ENCODE results near the gene HS6ST2. TPM values are rescaled to one million over a fixed set of nuclear protein-coding genes. Genes with fewer than 3 reads are reported as not detected.

HS6ST2 gene
- total and polyA plus RNA-seq, 9 donors = 27.8 to 52.3 (median 38.8) TPM

DNA sequence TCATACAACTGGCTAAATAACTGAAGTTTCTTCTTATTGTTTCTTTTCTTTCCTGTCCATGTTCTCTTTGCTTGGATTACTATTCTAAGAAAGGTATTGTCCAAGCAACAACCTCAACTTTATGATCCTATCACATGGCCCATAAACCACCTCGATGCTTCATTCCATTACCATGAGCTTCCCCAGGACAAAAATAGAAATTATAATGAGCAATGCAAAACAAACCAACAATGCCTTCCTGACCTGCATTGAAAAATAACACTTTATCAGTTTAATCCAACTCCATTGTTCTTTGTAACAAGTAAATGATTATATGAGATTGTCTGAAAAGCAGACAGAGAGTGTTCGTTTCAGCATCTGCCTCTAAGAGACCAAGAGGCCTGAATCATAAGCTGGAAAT lies 148.8 kb downstream of the HS6ST2 start:
- H3K4me3 ChIP-seq (ENCODE audit: low read length) = no peak overlapping the region
- no peak overlapping the region for H3K27ac ChIP-seq (ENCODE audit: low read length)
- peaks cover 10% of the 10 kb centered on the region for H3K27me3 ChIP-seq (ENCODE audit: control insufficient read depth, insufficient read depth, low read length)
- no peaks in the 10 kb centered on the region for H3K36me3 ChIP-seq (ENCODE audit: control insufficient read depth, insufficient read depth, low read length)
- 67% methylated on average over 1 of the region's 2 CpGs for WGBS (ENCODE audit: insufficient coverage)
- H3K4me1 ChIP-seq (ENCODE audit: control insufficient read depth, insufficient read depth, low read length) = no peaks in the 10 kb centered on the region
- no peak for DNase-seq
- H3K9me3 ChIP-seq (replicated peaks; ENCODE audit: control insufficient read depth, low read depth, low read length) = no peaks in the 10 kb centered on the region

DNA sequence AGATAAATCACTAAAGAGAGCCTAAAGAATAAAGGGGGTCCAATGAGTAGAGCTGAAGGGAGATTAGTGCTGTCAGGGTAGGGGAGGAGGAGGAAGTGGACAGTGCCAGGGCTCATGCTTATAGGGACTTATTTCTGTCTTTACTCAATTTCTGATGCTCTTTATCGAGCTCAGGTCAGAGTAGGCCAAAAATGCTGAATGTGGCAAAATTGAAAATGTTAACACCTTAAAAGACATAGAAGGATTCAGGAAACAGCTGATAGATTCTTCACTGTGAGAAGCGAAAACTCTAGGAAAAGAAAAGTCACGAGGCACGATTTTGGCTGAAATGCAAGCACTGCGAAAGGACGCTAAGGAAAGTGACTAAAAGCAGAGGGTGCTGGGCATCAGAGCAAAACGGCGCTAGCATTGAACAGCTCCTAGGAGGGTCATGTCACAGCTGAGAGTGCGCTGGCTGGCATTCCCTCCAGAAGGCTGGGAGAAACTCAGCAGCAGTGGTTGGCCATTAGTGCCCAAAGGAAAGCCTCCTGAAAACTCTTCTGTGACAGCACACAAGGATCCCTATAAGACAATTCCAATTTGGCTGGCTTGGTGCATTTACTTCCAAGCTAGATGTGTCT lies 150.9 kb downstream of the HS6ST2 start:
- 74% methylated on average over 9 of the region's 9 CpGs for WGBS (ENCODE audit: insufficient coverage)
- DNase-seq = no peak
- Histone ChIP-seq H3K27ac (ENCODE audit: low read length) (no peak overlapping the region), H3K4me3 (ENCODE audit: low read length) (no peak overlapping the region), H3K4me1 (ENCODE audit: control insufficient read depth, insufficient read depth, low read length) (no peaks in the 10 kb centered on the region), H3K27me3 (ENCODE audit: control insufficient read depth, insufficient read depth, low read length) (peaks cover 17% of the 10 kb centered on the region), H3K36me3 (ENCODE audit: control insufficient read depth, insufficient read depth, low read length) (no peaks in the 10 kb centered on the region), H3K9me3 (replicated peaks; ENCODE audit: control insufficient read depth, low read depth, low read length) (no peaks in the 10 kb centered on the region)

DNA sequence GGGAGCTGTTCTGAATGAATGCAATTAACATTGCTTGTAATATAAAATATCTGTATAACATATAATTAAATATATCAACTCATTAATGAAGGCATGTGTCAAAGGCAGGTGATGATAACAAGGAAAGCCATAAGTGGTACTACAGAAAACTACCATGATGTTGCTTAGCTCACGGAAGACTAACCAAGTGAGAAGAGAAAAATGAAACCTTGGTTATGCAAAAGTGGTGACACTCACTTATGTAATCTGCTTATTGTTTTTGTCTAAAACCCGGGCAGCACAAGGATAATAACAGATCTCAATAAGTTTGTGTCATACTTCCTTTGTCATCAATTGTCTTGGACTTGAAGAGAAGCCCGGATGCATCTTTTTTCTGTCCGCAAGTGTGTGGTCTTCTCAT lies 156.4 kb downstream of the HS6ST2 start:
- no CpG with 5 or more reads among the region's 4 CpGs for WGBS (ENCODE audit: insufficient coverage)
- no peak for DNase-seq
- H3K27ac ChIP-seq (ENCODE audit: low read length) = no peak overlapping the region

DNA sequence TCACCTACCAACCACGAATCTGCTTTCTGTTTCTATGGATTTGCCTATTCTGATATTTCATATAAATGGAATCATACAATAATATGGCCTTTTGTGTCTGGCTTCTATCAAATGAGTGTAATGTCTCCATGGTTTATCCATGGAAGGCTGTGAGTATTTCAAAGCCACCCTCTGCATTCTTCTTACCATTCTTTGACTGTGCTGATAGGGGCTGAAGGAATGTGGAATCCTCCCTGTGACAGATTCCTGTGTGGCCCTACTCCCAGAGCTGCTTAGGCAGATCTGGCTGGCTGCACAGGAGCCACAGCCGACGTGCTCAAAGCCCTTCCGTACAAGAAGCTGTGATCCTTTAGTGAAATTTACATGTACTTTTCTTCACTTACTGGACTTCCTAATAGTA lies 163.2 kb downstream of the HS6ST2 start:
- DNase-seq = no peak
- H3K4me1 ChIP-seq (ENCODE audit: control insufficient read depth, insufficient read depth, low read length) = no peaks in the 10 kb centered on the region
- no peak overlapping the region for H3K27ac ChIP-seq (ENCODE audit: low read length)
- H3K27me3 ChIP-seq (ENCODE audit: control insufficient read depth, insufficient read depth, low read length) = peaks cover 16% of the 10 kb centered on the region
- WGBS (ENCODE audit: insufficient coverage) = no CpG with 5 or more reads among the region's 4 CpGs
- H3K9me3 ChIP-seq (replicated peaks; ENCODE audit: control insufficient read depth, low read depth, low read length) = no peaks in the 10 kb centered on the region
- no peak overlapping the region for H3K4me3 ChIP-seq (ENCODE audit: low read length)
- H3K36me3 ChIP-seq (ENCODE audit: control insufficient read depth, insufficient read depth, low read length) = no peaks in the 10 kb centered on the region

More for the DNA sequence above, 156.4 kb downstream of the HS6ST2 start:
- H3K36me3 ChIP-seq (ENCODE audit: control insufficient read depth, insufficient read depth, low read length) = no peaks in the 10 kb centered on the region
- no peaks in the 10 kb centered on the region for H3K4me1 ChIP-seq (ENCODE audit: control insufficient read depth, insufficient read depth, low read length)
- H3K9me3 ChIP-seq (replicated peaks; ENCODE audit: control insufficient read depth, low read depth, low read length) = no peaks in the 10 kb centered on the region
- no peak overlapping the region for H3K4me3 ChIP-seq (ENCODE audit: low read length)
- peaks cover 18% of the 10 kb centered on the region for H3K27me3 ChIP-seq (ENCODE audit: control insufficient read depth, insufficient read depth, low read length)

DNA sequence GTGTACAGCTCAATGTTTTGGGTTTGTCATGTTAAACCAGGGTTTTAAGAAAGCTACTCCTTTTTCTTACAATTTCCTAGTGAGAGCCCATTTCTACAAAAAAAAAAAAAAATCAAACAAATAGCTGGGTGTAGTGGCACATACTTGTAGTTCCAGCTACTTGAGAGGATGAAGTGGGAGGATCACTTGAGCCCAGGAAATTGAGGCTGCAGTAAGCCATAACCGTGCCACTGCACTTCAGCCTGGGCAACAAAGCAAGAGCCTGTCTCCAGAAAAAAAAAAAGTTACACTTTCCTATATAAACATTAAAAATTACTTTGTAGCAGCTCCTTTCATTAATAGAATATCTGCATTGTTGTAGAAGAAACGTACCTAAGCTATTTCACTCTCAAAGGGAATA lies 166.7 kb downstream of the HS6ST2 start:
- no CpG with 5 or more reads among the region's 2 CpGs for WGBS (ENCODE audit: insufficient coverage)

DNA sequence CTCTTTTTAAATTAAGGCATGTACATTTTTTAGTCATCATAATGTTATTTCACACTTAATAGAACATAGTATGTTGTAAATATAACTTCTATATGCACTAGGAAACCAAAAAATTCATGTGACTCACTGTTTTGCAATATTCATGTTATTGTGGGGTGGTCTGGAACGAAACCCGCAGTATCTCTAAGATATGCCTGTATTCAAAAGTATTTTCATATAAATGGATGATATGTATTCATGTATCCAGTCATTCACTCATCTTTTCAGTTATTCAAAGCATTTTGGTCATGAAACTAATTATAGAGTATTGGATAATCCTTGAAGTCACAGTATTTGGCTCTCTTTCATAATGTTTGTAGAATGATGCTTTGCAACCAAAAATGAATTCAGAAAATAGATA lies 168.1 kb downstream of the HS6ST2 start:
- Histone ChIP-seq H3K4me1 (ENCODE audit: control insufficient read depth, insufficient read depth, low read length) (no peaks in the 10 kb centered on the region), H3K27ac (ENCODE audit: low read length) (no peak overlapping the region), H3K4me3 (ENCODE audit: low read length) (no peak overlapping the region), H3K27me3 (ENCODE audit: control insufficient read depth, insufficient read depth, low read length) (peaks cover 9% of the 10 kb centered on the region), H3K9me3 (replicated peaks; ENCODE audit: control insufficient read depth, low read depth, low read length) (no peaks in the 10 kb centered on the region), H3K36me3 (ENCODE audit: control insufficient read depth, insufficient read depth, low read length) (no peaks in the 10 kb centered on the region)
- no CpG with 5 or more reads among the region's 2 CpGs for WGBS (ENCODE audit: insufficient coverage)
- DNase-seq = no peak

More for the DNA sequence above, 166.7 kb downstream of the HS6ST2 start:
- no peak overlapping the region for H3K27ac ChIP-seq (ENCODE audit: low read length)
- no peaks in the 10 kb centered on the region for H3K4me1 ChIP-seq (ENCODE audit: control insufficient read depth, insufficient read depth, low read length)
- H3K36me3 ChIP-seq (ENCODE audit: control insufficient read depth, insufficient read depth, low read length) = no peaks in the 10 kb centered on the region
- peaks cover 12% of the 10 kb centered on the region for H3K27me3 ChIP-seq (ENCODE audit: control insufficient read depth, insufficient read depth, low read length)
- H3K4me3 ChIP-seq (ENCODE audit: low read length) = no peak overlapping the region
- DNase-seq = no peak
- no peaks in the 10 kb centered on the region for H3K9me3 ChIP-seq (replicated peaks; ENCODE audit: control insufficient read depth, low read depth, low read length)

DNA sequence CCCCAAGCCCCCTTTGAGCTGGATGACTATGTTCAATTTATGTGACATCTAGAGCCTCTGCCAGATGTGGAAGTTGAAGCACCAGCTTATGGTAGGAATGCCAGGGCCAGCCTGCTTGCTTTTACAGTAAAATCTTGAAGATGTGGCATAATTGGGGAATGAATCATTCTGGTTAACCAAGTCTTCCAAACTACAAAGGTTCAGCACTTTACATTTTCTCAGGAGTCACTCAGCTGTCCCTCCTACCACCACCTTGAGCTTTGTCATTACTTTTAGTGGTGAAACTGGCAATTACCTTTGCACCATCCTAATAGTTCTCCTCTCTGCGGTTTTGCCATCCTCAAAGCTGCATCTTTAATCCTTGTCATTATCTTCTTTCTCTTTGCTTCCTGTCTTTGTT lies 172.2 kb downstream of the HS6ST2 start:
- no peaks in the 10 kb centered on the region for H3K9me3 ChIP-seq (replicated peaks; ENCODE audit: control insufficient read depth, low read depth, low read length)
- no peak overlapping the region for H3K4me3 ChIP-seq (ENCODE audit: low read length)
- no peak overlapping the region for H3K27ac ChIP-seq (ENCODE audit: low read length)
- peaks cover 8% of the 10 kb centered on the region for H3K4me1 ChIP-seq (ENCODE audit: control insufficient read depth, insufficient read depth, low read length)
- no peaks in the 10 kb centered on the region for H3K36me3 ChIP-seq (ENCODE audit: control insufficient read depth, insufficient read depth, low read length)
- peaks cover 8% of the 10 kb centered on the region for H3K27me3 ChIP-seq (ENCODE audit: control insufficient read depth, insufficient read depth, low read length)
- no peak for DNase-seq
- WGBS (ENCODE audit: insufficient coverage) = 67% methylated on average over 1 of the region's 1 CpG

DNA sequence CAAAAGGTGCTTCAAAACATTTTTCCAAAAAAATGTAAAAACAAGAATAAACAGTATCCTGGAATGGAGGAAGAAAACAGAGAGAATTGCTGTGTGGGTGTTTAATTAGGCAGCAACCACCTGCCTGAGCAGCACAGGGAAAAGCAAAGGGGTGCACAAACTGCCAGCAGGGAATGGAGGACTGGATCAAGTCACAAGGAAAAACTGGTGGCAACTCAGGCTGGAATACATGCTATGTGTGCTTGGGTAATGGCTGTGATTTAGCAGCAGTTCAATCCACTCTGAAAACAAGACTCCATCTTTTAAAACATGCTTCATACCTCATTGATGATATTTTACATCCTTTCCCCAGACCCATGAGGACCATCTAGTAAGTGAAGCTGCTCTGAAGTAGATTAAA lies 179.5 kb downstream of the HS6ST2 start:
- H3K9me3 ChIP-seq (replicated peaks; ENCODE audit: control insufficient read depth, low read depth, low read length) = no peaks in the 10 kb centered on the region
- peak; percentile 14 for DNase-seq

DNA sequence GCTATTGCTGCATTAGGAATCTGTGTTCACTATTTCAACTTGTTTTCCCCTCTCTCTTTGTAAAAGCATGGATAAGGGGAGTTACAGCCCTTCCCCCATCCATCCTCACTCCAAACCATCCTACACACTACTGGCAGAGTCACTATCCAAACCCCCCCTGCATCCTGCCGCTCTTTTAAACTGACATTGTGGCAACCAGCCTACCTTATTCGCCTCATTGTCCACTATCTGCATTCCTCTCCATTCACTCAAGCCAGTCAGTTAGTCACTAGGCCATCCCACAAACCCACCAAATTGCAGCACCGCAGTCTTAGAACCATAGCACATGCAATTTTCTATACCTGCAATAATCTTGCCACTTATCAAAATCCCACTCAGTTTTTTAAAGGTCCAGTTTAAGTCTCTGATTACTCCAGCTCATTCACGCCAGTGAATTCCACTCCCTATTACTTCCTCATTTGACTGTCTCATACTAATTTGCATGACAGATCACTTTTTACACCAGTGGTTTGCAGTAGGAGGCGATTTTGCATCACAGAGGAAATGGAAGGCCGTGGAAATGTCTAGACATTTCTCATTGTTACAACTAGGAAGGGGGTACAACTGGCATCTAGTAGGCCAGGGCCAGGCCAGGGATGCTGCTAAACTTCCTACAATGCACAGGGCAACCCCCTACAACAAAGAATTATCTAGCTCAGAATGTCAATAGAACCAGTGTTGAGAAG lies 181.8 kb downstream of the HS6ST2 start:
- no peaks in the 10 kb centered on the region for H3K9me3 ChIP-seq (replicated peaks; ENCODE audit: control insufficient read depth, low read depth, low read length)
- no peak overlapping the region for H3K4me3 ChIP-seq (ENCODE audit: low read length)
- no peaks in the 10 kb centered on the region for H3K4me1 ChIP-seq (ENCODE audit: control insufficient read depth, insufficient read depth, low read length)
- peaks cover 15% of the 10 kb centered on the region for H3K27me3 ChIP-seq (ENCODE audit: control insufficient read depth, insufficient read depth, low read length)
- WGBS (ENCODE audit: insufficient coverage) = 79% methylated on average over 3 of the region's 6 CpGs
- no peak overlapping the region for H3K27ac ChIP-seq (ENCODE audit: low read length)
- H3K36me3 ChIP-seq (ENCODE audit: control insufficient read depth, insufficient read depth, low read length) = no peaks in the 10 kb centered on the region
- DNase-seq = no peak

More for the DNA sequence above, 179.5 kb downstream of the HS6ST2 start:
- H3K27ac ChIP-seq (ENCODE audit: low read length) = no peak overlapping the region
- H3K4me1 ChIP-seq (ENCODE audit: control insufficient read depth, insufficient read depth, low read length) = peaks cover 7% of the 10 kb centered on the region
- peaks cover 15% of the 10 kb centered on the region for H3K27me3 ChIP-seq (ENCODE audit: control insufficient read depth, insufficient read depth, low read length)
- no peaks in the 10 kb centered on the region for H3K36me3 ChIP-seq (ENCODE audit: control insufficient read depth, insufficient read depth, low read length)
- no peak overlapping the region for H3K4me3 ChIP-seq (ENCODE audit: low read length)

DNA sequence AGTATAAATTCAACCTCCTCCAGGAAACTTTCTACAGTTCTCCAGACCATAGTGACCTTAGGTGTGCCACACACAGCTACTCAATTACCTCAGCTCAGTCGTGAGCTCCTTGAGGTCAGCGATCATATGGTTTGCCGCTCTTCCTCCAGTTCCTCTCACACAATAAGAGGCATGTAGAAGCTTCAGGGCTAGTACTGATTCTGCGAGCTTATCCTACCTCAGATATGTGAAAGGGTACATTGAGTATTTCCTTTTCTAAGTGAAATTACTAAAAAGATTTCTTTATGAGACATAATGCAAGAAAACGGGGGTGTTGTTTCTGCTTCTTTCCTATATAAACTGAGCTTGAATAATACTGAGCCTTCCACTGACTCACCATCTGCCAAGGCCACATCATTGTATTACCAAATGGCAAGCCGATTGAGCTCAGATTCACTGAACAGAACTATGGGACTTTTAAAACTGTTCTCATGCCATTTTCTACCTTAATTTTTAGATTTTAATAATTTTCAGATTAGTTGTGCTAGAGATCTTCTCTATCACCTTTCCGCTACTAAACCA lies 183.1 kb downstream of the HS6ST2 start:
- Histone ChIP-seq H3K27me3 (ENCODE audit: control insufficient read depth, insufficient read depth, low read length) (peaks cover 10% of the 10 kb centered on the region), H3K27ac (ENCODE audit: low read length) (no peak overlapping the region), H3K4me3 (ENCODE audit: low read length) (no peak overlapping the region), H3K36me3 (ENCODE audit: control insufficient read depth, insufficient read depth, low read length) (no peaks in the 10 kb centered on the region), H3K9me3 (replicated peaks; ENCODE audit: control insufficient read depth, low read depth, low read length) (no peaks in the 10 kb centered on the region), H3K4me1 (ENCODE audit: control insufficient read depth, insufficient read depth, low read length) (no peaks in the 10 kb centered on the region)
- WGBS (ENCODE audit: insufficient coverage) = no CpG with 5 or more reads among the region's 7 CpGs
- DNase-seq = no peak
